Lower lobe of right lung (tissue), 2 donors: ENCODE data around the gene DAB2IP. TPM values are rescaled to one million over a fixed set of nuclear protein-coding genes. Genes with fewer than 3 reads are reported as not detected.
A peak's percentile ranks its signal among the peaks of the same experiment; 100 is the strongest.

Source experiments
- ATAC-seq, 2 donors: fragments of 200-7000 bp; cut with Tn5 transposase; one replicate each; pipeline ENCODE4 v1.9.1; 2020 to 2022; ENCODE audit warnings: mild to moderate bottlenecking in 2 of 2, moderate library complexity in 2 of 2
- DNase-seq: peaks from one replicate; pipeline ENCODE4 v3.0.0-alpha.2; 2020
- H3K27ac ChIP-seq: fragments of 200-600 bp; one replicate; pipeline ENCODE4 v1.8.0; 2022
- H3K27me3 ChIP-seq: fragments of 200-600 bp; one replicate; pipeline ENCODE4 v1.8.0; 2022; ENCODE audit warnings: low read depth
- H3K36me3 ChIP-seq: fragments of 200-600 bp; one replicate; pipeline ENCODE4 v1.8.0; 2022; ENCODE audit warnings: mild to moderate bottlenecking
- H3K4me1 ChIP-seq: fragments of 200-600 bp; one replicate; pipeline ENCODE4 v1.8.0; 2022
- H3K4me3 ChIP-seq: fragments of 200-600 bp; one replicate; pipeline ENCODE4 v1.8.0; 2022; ENCODE audit warnings: mild to moderate bottlenecking
- H3K9me3 ChIP-seq: fragments of 200-600 bp; one replicate; pipeline ENCODE4 v1.8.0; 2022
- CTCF ChIP-seq: fragments of 200-600 bp; IDR thresholded peaks from one replicate; pipeline ENCODE4 v1.8.0; 2022; ENCODE audit warnings: antibody characterized with exemption, mild to moderate bottlenecking
- intact Hi-C: fragments of 100-400 bp; cut with DNase I; formaldehyde crosslinking; loops from one replicate; pipeline ENCODE4 v1.11.0; 2022
- total RNA-seq: library from RNA; stranded (reverse); fragmentation: NEBNext Ultra II Directional; extraction: Animal tissue kit (Norgen Biotek cat#: 25700); gene quantifications from one replicate; pipeline ENCODE4 v1.2.1, GENCODE V29; 2021
- donor health status: DM: no; HTN: yes; CAD: no; lungs with severe emphysema.

The DAB2IP gene
- total RNA-seq, 1 donor from 2014 or later: 54.1 TPM

- no peak overlapping the region for H3K4me3 ChIP-seq
- H3K36me3 ChIP-seq: peaks cover 94% of the 10 kb centered on the region
- H3K4me1 ChIP-seq: peaks cover 17% of the 10 kb centered on the region
- no peaks in the 10 kb centered on the region for H3K27me3 ChIP-seq
- DNase-seq: peak; percentile 36
- ATAC-seq: no peak
- no peak overlapping the region for H3K27ac ChIP-seq
- intact Hi-C loops: no loop called here
- H3K9me3 ChIP-seq: no peaks in the 10 kb centered on the region
- TF ChIP-seq CTCF: no peak
Observed at GRCh38 chr9:121768416-121769015, 117.1 kb downstream of the DAB2IP start.

GRCh38 chr9:121769939-121770338 lies 118.5 kb downstream of the DAB2IP start:
- Histone ChIP-seq H3K4me1 (peaks cover 9% of the 10 kb centered on the region), H3K27ac (no peak overlapping the region), H3K4me3 (no peak overlapping the region), H3K27me3 (no peaks in the 10 kb centered on the region), H3K9me3 (no peaks in the 10 kb centered on the region), H3K36me3 (peaks cover 94% of the 10 kb centered on the region)
- no peak for ATAC-seq
- intact Hi-C loops: no loop called here
- DNase-seq: no peak
- TF ChIP-seq CTCF: no peak

GRCh38 chr9:121770415-121771273 lies 119.2 kb downstream of the DAB2IP start:
- Histone ChIP-seq H3K27ac (no peak overlapping the region), H3K9me3 (no peaks in the 10 kb centered on the region), H3K27me3 (no peaks in the 10 kb centered on the region), H3K36me3 (peaks cover 97% of the 10 kb centered on the region), H3K4me1 (peaks cover 2% of the 10 kb centered on the region), H3K4me3 (no peak overlapping the region)
- DNase-seq (peak; percentile 34), ATAC-seq (no peak)
- intact Hi-C loops: no loop called here
- no peak for TF ChIP-seq CTCF

GRCh38 chr9:121771418-121771817 lies 120.0 kb downstream of the DAB2IP start:
- no peaks in the 10 kb centered on the region for H3K27me3 ChIP-seq
- no peak for TF ChIP-seq CTCF
- H3K9me3 ChIP-seq: no peaks in the 10 kb centered on the region
- H3K4me1 ChIP-seq: no peaks in the 10 kb centered on the region
- no peak overlapping the region for H3K27ac ChIP-seq
- intact Hi-C loops: no loop called here
- ATAC-seq (no peak), DNase-seq (no peak)
- peaks cover 97% of the 10 kb centered on the region for H3K36me3 ChIP-seq
- H3K4me3 ChIP-seq: no peak overlapping the region

GRCh38 chr9:121771851-121772599 lies 120.6 kb downstream of the DAB2IP start:
- H3K36me3 ChIP-seq: peaks cover 97% of the 10 kb centered on the region

More at GRCh38 chr9:121771851-121772599, 120.6 kb downstream of the DAB2IP start:
- H3K9me3 ChIP-seq: no peaks in the 10 kb centered on the region
- H3K27me3 ChIP-seq: no peaks in the 10 kb centered on the region
- no peak overlapping the region for H3K4me3 ChIP-seq
- TF ChIP-seq CTCF: no peak
- peak in 1 of 2 donors; percentile 25 for ATAC-seq
- H3K4me1 ChIP-seq: no peaks in the 10 kb centered on the region
- peak; percentile 37 for DNase-seq
- intact Hi-C loops: no loop called here
- no peak overlapping the region for H3K27ac ChIP-seq
